ENCODE data around the gene MIPOL1. TPM values are rescaled to one million over a fixed set of nuclear protein-coding genes. Genes with fewer than 3 reads are reported as not detected.

MIPOL1 gene
- total RNA-seq, 1 donor from 2014 or later: 12.1 TPM

DNA sequence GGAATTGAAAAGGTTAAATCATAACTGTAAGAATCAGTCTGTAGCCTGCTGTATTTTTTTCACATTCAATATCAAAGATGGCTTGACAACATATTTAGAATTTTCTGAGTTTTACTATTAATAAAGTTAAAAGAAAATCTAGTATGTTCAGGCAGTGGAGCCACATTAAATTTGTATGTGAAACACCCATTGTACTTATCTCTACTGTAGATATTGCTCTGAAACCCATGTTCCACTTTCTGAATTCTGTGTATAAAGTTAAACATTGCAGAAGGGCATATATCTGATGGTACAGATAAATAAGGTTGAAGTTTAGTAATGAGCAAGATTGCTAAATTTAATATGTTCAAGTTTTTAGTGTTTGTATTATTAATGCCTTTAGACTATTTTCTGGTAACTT lies 224.6 kb downstream of the MIPOL1 start:
- H3K36me3 Mint-ChIP-seq (ENCODE audit: low read depth, unreplicated experiment): no peaks in the 10 kb centered on the region
- no peak overlapping the region for H3K4me3 Mint-ChIP-seq (ENCODE audit: unreplicated experiment)
- no peak overlapping the region for H3K27ac Mint-ChIP-seq (ENCODE audit: unreplicated experiment)
- no peaks in the 10 kb centered on the region for H3K4me1 Mint-ChIP-seq (ENCODE audit: unreplicated experiment)
- TF ChIP-seq, protein P1, sequence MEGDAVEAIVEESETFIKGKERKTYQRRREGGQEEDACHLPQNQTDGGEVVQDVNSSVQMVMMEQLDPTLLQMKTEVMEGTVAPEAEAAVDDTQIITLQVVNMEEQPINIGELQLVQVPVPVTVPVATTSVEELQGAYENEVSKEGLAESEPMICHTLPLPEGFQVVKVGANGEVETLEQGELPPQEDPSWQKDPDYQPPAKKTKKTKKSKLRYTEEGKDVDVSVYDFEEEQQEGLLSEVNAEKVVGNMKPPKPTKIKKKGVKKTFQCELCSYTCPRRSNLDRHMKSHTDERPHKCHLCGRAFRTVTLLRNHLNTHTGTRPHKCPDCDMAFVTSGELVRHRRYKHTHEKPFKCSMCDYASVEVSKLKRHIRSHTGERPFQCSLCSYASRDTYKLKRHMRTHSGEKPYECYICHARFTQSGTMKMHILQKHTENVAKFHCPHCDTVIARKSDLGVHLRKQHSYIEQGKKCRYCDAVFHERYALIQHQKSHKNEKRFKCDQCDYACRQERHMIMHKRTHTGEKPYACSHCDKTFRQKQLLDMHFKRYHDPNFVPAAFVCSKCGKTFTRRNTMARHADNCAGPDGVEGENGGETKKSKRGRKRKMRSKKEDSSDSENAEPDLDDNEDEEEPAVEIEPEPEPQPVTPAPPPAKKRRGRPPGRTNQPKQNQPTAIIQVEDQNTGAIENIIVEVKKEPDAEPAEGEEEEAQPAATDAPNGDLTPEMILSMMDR (IDR thresholded peaks at IDR 0.05; ENCODE audit: unreplicated experiment): no peak
- H3K27me3 Mint-ChIP-seq (ENCODE audit: unreplicated experiment): no peaks in the 10 kb centered on the region
- no peaks in the 10 kb centered on the region for H3K9me3 Mint-ChIP-seq (ENCODE audit: unreplicated experiment)
- no peak for DNase-seq (ENCODE audit: low spot score)

DNA sequence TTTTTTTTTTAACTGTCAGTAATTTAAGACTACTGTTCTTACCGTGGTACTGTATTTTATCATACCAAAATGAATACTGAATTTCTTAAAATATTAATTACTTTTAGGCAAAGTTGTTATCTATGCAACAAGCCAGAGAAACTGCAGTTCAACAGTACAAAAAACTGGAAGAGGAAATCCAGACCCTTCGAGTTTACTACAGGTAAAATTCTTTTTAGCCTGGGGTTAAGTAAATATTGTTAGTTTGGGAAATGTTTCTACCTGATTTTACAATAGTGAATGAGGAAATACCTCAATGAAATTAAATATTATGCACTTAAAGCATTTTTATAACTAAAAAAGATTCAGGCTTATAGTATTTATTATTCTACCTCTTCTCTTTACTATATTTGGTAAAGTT lies 225.0 kb downstream of the MIPOL1 start:
- Mint-ChIP-seq H3K27me3 (ENCODE audit: unreplicated experiment) (no peaks in the 10 kb centered on the region), H3K4me1 (ENCODE audit: unreplicated experiment) (no peaks in the 10 kb centered on the region), H3K4me3 (ENCODE audit: unreplicated experiment) (no peak overlapping the region), H3K36me3 (ENCODE audit: low read depth, unreplicated experiment) (no peaks in the 10 kb centered on the region), H3K9me3 (ENCODE audit: unreplicated experiment) (no peaks in the 10 kb centered on the region), H3K27ac (ENCODE audit: unreplicated experiment) (no peak overlapping the region)
- no peak for DNase-seq (ENCODE audit: low spot score)
- TF ChIP-seq, protein P1 (IDR thresholded peaks at IDR 0.05; ENCODE audit: unreplicated experiment): no peak

DNA sequence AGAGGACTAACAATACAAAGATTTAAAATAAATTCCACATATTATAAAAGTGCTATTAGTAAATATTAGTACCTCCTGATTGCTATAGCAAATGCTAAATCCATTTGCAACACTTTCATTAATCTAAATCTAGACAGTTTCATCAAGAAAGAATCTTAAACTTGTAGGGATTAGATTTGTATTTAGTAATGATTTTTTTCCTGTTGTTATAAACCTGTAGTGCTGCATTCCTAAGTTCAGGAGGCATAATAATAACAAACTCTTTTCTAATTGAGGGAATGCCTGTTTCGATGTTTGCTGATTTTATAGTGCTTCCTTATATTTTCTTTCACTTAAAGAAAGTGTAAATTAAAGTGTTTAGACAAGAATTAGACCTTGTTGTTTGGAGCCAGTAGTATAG lies 231.2 kb downstream of the MIPOL1 start:
- no peaks in the 10 kb centered on the region for H3K9me3 Mint-ChIP-seq (ENCODE audit: unreplicated experiment)
- H3K36me3 Mint-ChIP-seq (ENCODE audit: low read depth, unreplicated experiment): no peaks in the 10 kb centered on the region
- H3K27ac Mint-ChIP-seq (ENCODE audit: unreplicated experiment): no peak overlapping the region
- TF ChIP-seq, protein P1 (IDR thresholded peaks at IDR 0.05; ENCODE audit: unreplicated experiment): no peak
- no peak for DNase-seq (ENCODE audit: low spot score)
- no peak overlapping the region for H3K4me3 Mint-ChIP-seq (ENCODE audit: unreplicated experiment)
- H3K27me3 Mint-ChIP-seq (ENCODE audit: unreplicated experiment): no peaks in the 10 kb centered on the region
- H3K4me1 Mint-ChIP-seq (ENCODE audit: unreplicated experiment): no peaks in the 10 kb centered on the region

DNA sequence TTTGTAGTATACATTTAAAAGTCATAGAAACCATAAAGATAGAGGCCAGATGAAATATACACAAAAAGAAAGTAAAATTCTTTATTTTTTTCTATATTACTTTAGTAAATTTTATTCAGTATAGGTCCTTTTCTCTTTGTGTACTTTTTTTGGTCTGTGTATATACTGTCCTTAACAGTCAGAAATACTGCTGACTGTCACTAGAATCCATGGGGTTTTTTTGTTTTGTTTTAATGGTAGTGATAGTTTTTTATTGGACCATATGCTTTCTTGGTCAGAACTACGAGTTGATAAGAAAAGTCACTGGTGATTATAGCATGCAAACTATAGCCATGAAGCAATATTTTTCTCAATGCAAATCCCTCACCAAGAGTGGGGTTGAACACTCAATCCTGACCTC lies 231.9 kb downstream of the MIPOL1 start:
- Mint-ChIP-seq H3K4me1 (ENCODE audit: unreplicated experiment) (no peaks in the 10 kb centered on the region), H3K36me3 (ENCODE audit: low read depth, unreplicated experiment) (no peaks in the 10 kb centered on the region), H3K9me3 (ENCODE audit: unreplicated experiment) (no peaks in the 10 kb centered on the region), H3K27me3 (ENCODE audit: unreplicated experiment) (no peaks in the 10 kb centered on the region), H3K4me3 (ENCODE audit: unreplicated experiment) (no peak overlapping the region), H3K27ac (ENCODE audit: unreplicated experiment) (no peak overlapping the region)
- no peak for DNase-seq (ENCODE audit: low spot score)
- TF ChIP-seq, protein P1 (IDR thresholded peaks at IDR 0.05; ENCODE audit: unreplicated experiment): no peak

DNA sequence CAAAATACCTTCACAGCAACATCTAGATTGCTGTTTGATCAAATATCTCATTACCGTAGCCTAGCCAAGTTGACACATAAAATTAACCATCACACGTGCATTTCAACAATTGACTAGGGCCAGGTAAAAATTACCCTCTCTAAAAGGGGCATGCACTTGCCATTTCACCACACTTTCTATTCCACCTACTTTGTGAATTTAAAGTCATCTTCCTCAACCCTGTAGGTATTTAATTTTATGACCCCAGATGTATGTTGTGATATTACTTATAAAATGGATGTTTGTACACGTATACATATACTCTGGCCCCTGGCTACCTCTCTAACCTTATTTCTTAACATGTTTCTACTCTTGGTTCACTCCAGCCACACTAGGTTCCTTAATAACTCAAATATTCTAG lies 237.1 kb downstream of the MIPOL1 start:
- no peak overlapping the region for H3K27ac Mint-ChIP-seq (ENCODE audit: unreplicated experiment)
- no peak overlapping the region for H3K4me3 Mint-ChIP-seq (ENCODE audit: unreplicated experiment)
- no peaks in the 10 kb centered on the region for H3K27me3 Mint-ChIP-seq (ENCODE audit: unreplicated experiment)
- H3K9me3 Mint-ChIP-seq (ENCODE audit: unreplicated experiment): no peaks in the 10 kb centered on the region
- no peaks in the 10 kb centered on the region for H3K4me1 Mint-ChIP-seq (ENCODE audit: unreplicated experiment)
- DNase-seq (ENCODE audit: low spot score): no peak
- H3K36me3 Mint-ChIP-seq (ENCODE audit: low read depth, unreplicated experiment): no peaks in the 10 kb centered on the region
- TF ChIP-seq, protein P1 (IDR thresholded peaks at IDR 0.05; ENCODE audit: unreplicated experiment): no peak
